ENCODE measurements around the gene FDXR. TPM values are rescaled to one million over a fixed set of nuclear protein-coding genes. Genes with fewer than 3 reads are reported as not detected.
A peak's percentile ranks its signal among the peaks of the same experiment; 100 is the strongest.

FDXR gene
- total and polyA plus RNA-seq, 9 of the 15 experiments (the other 6 are each of a cell fraction or from before 2014, with no cell fraction given) = 0.89 to 70.7 (median 30.9) TPM

- TF ChIP-seq, protein P1, sequence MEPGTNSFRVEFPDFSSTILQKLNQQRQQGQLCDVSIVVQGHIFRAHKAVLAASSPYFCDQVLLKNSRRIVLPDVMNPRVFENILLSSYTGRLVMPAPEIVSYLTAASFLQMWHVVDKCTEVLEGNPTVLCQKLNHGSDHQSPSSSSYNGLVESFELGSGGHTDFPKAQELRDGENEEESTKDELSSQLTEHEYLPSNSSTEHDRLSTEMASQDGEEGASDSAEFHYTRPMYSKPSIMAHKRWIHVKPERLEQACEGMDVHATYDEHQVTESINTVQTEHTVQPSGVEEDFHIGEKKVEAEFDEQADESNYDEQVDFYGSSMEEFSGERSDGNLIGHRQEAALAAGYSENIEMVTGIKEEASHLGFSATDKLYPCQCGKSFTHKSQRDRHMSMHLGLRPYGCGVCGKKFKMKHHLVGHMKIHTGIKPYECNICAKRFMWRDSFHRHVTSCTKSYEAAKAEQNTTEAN (CRISPR knock-in tag; IDR thresholded peaks at IDR 0.05) = no peak
- TF ChIP-seq IRF2 (CRISPR knock-in tag; IDR thresholded peaks at IDR 0.05) (no peak), POLR2G (IDR thresholded peaks at IDR 0.05; ENCODE audit: low read depth, low read length) (peak; percentile 94), ZNF696 (CRISPR knock-in tag; conservative IDR thresholded peaks at IDR 0.05) (no peak), ZNF165 (CRISPR knock-in tag; IDR thresholded peaks at IDR 0.05; ENCODE audit: borderline replicate concordance) (no peak), MAFF (IDR thresholded peaks at IDR 0.05; ENCODE audit: low read length) (no peak), CBX2 (IDR thresholded peaks at IDR 0.05; ENCODE audit: insufficient read depth, low read length, poor library complexity, severe bottlenecking) (no peak), CHD1 (IDR thresholded peaks at IDR 0.05; ENCODE audit: low read length) (no peak), AFF4 (CRISPR knock-in tag; IDR thresholded peaks at IDR 0.05) (no peak), ZNF212 (CRISPR knock-in tag; IDR thresholded peaks at IDR 0.05) (no peak), LEF1 (IDR thresholded peaks at IDR 0.05) (no peak), DEAF1 (CRISPR knock-in tag; IDR thresholded peaks at IDR 0.05) (no peak), NELFE (IDR thresholded peaks at IDR 0.05; ENCODE audit: insufficient read depth, insufficient read length) (no peak), TEAD2 (tag; IDR thresholded peaks at IDR 0.05) (no peak), BMI1 (IDR thresholded peaks at IDR 0.05; ENCODE audit: low read length) (no peak), ZSCAN32 (CRISPR knock-in tag; IDR thresholded peaks at IDR 0.05) (no peak), HDAC2 (IDR thresholded peaks at IDR 0.05) (no peak)
- TF ChIP-seq, protein P2, sequence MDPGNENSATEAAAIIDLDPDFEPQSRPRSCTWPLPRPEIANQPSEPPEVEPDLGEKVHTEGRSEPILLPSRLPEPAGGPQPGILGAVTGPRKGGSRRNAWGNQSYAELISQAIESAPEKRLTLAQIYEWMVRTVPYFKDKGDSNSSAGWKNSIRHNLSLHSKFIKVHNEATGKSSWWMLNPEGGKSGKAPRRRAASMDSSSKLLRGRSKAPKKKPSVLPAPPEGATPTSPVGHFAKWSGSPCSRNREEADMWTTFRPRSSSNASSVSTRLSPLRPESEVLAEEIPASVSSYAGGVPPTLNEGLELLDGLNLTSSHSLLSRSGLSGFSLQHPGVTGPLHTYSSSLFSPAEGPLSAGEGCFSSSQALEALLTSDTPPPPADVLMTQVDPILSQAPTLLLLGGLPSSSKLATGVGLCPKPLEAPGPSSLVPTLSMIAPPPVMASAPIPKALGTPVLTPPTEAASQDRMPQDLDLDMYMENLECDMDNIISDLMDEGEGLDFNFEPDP (CRISPR knock-in tag; IDR thresholded peaks at IDR 0.05) = no peak
Observed at GRCh38 chr17:74872313-74873036, at the start of gene FDXR (continued).
